Cardiac fibroblast (primary cell): Measurements from ENCODE around the gene CTU1.
A peak's percentile ranks its signal among the peaks of the same experiment; 100 is the strongest.

Source experiments
- DNase-seq, 2 donors: peaks; one replicate each; pipeline versions ENCODE4 v3.0.0 to v3.0.0-alpha.2; 2010; ENCODE audit warnings: low read depth in 2 of 2
- H3K4me3 ChIP-seq, 2 donors: replicated peaks in 1 of 2; 1 replicate in 1 of 2; 2 replicates in 1 of 2; pipeline ENCODE4 v1.5.1; 2011; ENCODE audit warnings: low read depth in 2 of 2, low read length in 2 of 2, mild to moderate bottlenecking in 2 of 2, moderate library complexity in 1 of 2
- CTCF ChIP-seq: IDR thresholded peaks from one replicate; pipeline ENCODE4 v1.5.1; 2011; ENCODE audit warnings: low read depth, mild to moderate bottlenecking, low read length, inconsistent platforms

CTU1 gene

GRCh38 chr19:51099047-51099382, 9.2 kb downstream of the CTU1 start:
- no peak for DNase-seq
- H3K4me3 ChIP-seq: no peak overlapping the region
- TF ChIP-seq CTCF: no peak

DNA sequence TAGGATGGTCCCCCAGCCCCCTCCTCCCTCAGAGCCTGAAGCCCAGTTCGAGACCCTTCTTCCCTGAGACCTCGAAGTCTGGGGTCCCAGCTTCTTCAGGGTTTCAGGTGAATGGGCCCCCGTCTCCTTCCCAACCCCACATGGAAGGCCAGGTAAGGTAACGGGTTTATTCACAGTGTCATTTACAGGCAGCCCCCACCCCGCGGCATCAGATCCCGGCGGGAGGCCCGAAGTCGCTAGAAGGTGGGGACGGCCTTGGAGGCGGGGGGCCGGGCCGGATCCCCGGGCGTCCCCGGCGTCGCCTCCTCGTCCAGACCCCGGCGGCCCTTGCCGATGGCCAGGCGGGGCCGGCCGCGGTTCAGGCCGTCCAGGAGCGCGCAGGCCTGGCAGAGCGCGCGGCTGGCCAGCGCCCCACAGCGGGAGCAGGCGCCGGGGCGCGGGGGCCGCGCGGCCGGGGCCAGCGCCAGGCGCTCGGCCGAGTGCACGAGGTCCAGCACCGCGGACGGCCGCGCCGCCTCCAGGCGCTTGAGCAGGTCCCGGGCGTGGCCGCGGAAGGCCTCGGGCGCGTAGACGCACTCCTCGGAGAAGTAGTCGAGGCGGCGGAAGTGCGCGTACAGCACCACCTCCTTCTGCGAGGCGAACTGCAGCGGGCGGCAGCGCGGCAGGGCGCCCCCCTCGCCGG, 9.7 kb downstream of the CTU1 start:
- H3K4me3 ChIP-seq: no peak overlapping the region
- DNase-seq: peak in 1 of 2 donors; percentile 35
- no peak for TF ChIP-seq CTCF

- no peak for TF ChIP-seq CTCF
- H3K4me3 ChIP-seq: no peak overlapping the region
- DNase-seq: no peak
These were observed 10.4 kb downstream of the CTU1 start for GRCh38 chr19:51097796-51098195.

GRCh38 chr19:51097166-51097738, 11.0 kb downstream of the CTU1 start:
- TF ChIP-seq CTCF: peak; percentile 67
- no peak overlapping the region for H3K4me3 ChIP-seq
- peak; percentile 66 to 71 for DNase-seq

GRCh38 chr19:51096473-51097165, 11.6 kb downstream of the CTU1 start:
- DNase-seq: peak in 1 of 2 donors; percentile 10
- TF ChIP-seq CTCF: no peak
- no peak overlapping the region for H3K4me3 ChIP-seq

DNA sequence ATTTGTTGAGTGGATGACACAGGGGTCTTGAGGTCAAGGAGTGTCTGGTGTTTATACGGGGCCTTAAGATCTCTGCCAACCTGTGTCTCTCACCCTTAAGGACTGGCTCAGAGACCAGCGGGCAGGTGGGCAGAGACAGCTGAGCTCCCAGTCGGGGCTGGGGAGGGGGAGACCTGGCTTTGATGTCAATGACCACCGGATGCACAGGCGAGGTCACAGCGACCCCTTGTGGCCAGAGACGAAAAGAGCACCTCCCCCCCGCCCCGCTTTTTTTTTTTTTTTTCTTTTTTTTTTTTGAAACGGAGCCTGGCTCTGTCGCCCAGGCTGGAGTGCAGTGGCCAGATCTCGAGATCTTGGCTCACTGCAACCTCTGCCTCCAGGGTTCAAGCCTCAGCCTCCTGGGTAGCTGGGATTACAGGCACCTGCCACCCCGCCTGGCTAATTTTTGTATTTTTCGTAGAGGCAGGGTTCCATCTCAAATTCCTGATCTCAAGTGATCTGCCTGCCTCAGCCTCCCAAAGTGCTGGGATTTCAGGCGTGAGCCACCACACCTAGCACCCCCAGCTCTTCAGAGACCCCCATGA, 13.4 kb downstream of the CTU1 start:
- peak; percentile 14 to 26 for DNase-seq
- peak; percentile 56 for TF ChIP-seq CTCF

More for the DNA sequence above, 13.4 kb downstream of the CTU1 start:
- H3K4me3 ChIP-seq: no peak overlapping the region
